Hepatocyte (in vitro differentiated cells): ENCODE measurements around the gene PRKAG2.

Experiments used
- CTCF ChIP-seq: fragments of 200-600 bp; sonication (generic); IDR thresholded peaks from 2 replicates; pipeline ENCODE4 v1.5.1; 2016; ENCODE audit warnings: antibody characterized with exemption, mild to moderate bottlenecking; ENCODE audit not compliant: poor library complexity
- EZH2 ChIP-seq: fragments of 200-600 bp; sonication (generic); IDR thresholded peaks from 2 replicates; pipeline ENCODE4 v1.6.1; 2016; ENCODE audit warnings: antibody characterized with exemption, mild to moderate bottlenecking, borderline replicate concordance
- EZH2phosphoT487 ChIP-seq: fragments of 200-600 bp; sonication (generic); IDR thresholded peaks from one replicate; pipeline ENCODE4 v1.6.1; 2018; ENCODE audit warnings: antibody characterized with exemption, mild to moderate bottlenecking, low read depth, moderate library complexity; ENCODE audit not compliant: unreplicated experiment, severe bottlenecking

GRCh38 chr7:151719897-151720242 is 157.0 kb downstream of the PRKAG2 start:
- TF ChIP-seq EZH2 (no peak), CTCF (no peak), EZH2phosphoT487 (no peak)
